A549 (cell line): ENCODE results near the gene FOXS1. TPM values are rescaled to one million over a fixed set of nuclear protein-coding genes. Genes with fewer than 3 reads are reported as not detected.

Experiments
- ATAC-seq, 2 experiments: fragments of 200-7000 bp in 1 of 2; fragments of >200 bp in 1 of 2; cut with Nextera tagmentation in 1 of 2; cut with Tn5 transposase in 1 of 2; 3 replicates each; pipeline versions ENCODE4 v1.8.0 to v1.9.1; 2018 to 2020; ENCODE audit warnings: mild to moderate bottlenecking in 1 of 2, moderate library complexity in 1 of 2
- CTCF ChIA-PET: fragments of 300-600 bp; sonication (Branson Sonifier 250); formaldehyde crosslinking; extraction: SDS; loops from one replicate; lab custom pipeline; 2021; ENCODE audit warnings: antibody characterized with exemption, inconsistent platforms; lab: Yijun Ruan, JAX
- POLR2A ChIA-PET: fragments of 350-600 bp; formaldehyde crosslinking; extraction: SDS; loops from one replicate; lab custom pipeline; 2021; ENCODE audit warnings: antibody characterized with exemption, inconsistent platforms; lab: Yijun Ruan, JAX
- DNase-seq, 2 experiments: peaks; one replicate each; pipeline versions ENCODE4 v3.0.0 to v3.0.0-alpha.2; 2011 to 2016; ENCODE audit warnings: low read depth in 1 of 2, low spot score in 1 of 2
- FAIRE-seq: peaks from 2 replicates; lab custom pipeline; 2011; peaks lifted over from hg19 to GRCh38; lab: Jason Lieb, UNC
- H3K27ac ChIP-seq, 2 experiments: fragments of >200 bp; sonication (Bioruptor Twin); formaldehyde crosslinking; 3 replicates each; pipeline ENCODE4 v1.5.1; 2016 to 2017
- H3K4me1 ChIP-seq: fragments of >200 bp; sonication (Bioruptor Twin); formaldehyde crosslinking; 3 replicates; pipeline ENCODE4 v1.6.1; 2016
- H3K4me2 ChIP-seq: fragments of >200 bp; sonication (Bioruptor Twin); formaldehyde crosslinking; 3 replicates; pipeline ENCODE4 v1.6.1; 2016
- H3K4me3 ChIP-seq: fragments of >200 bp; sonication (Bioruptor Twin); formaldehyde crosslinking; 3 replicates; pipeline ENCODE4 v1.5.1; 2016
- H3K9me3 ChIP-seq: fragments of >200 bp; sonication (Bioruptor Twin); formaldehyde crosslinking; 3 replicates; pipeline ENCODE4 v1.6.1; 2016
- BHLHE40 ChIP-seq: IDR thresholded peaks from 2 replicates; pipeline ENCODE4 v1.6.1; 2012; ENCODE audit warnings: low read depth, low read length, inconsistent platforms
- CEBPB ChIP-seq, 2 experiments: fragments of >200 bp in 1 of 2; sonication (Bioruptor Twin) in 1 of 2; formaldehyde crosslinking in 1 of 2; IDR thresholded peaks; 2 replicates each; pipeline ENCODE4 v1.6.1; 2012 to 2016
- CHD4 ChIP-seq: fragments of 200-600 bp; sonication (generic); IDR thresholded peaks from 2 replicates; pipeline ENCODE4 v1.6.1; 2016; ENCODE audit warnings: antibody characterized with exemption, mild to moderate bottlenecking, borderline replicate concordance
- EP300 ChIP-seq, 2 experiments: fragments of >200 bp; sonication (Bioruptor Twin); formaldehyde crosslinking; IDR thresholded peaks; 2 replicates in 1 of 2; 3 replicates in 1 of 2; pipeline ENCODE4 v1.6.1; 2016 to 2017
- FOSL2 ChIP-seq, 2 experiments: fragments of 450-650 bp in 1 of 2; fragments of >200 bp in 1 of 2; sonication (Bioruptor Twin) in 1 of 2; formaldehyde crosslinking; IDR thresholded peaks; 2 replicates each; pipeline versions ENCODE4 v1.5.0 to v1.6.1; 2016 to 2020; ENCODE audit warnings: mild to moderate bottlenecking in 1 of 2, moderate library complexity in 1 of 2
- FOXS1 ChIP-seq: fragments of 250-450 bp; sonication (Bioruptor Pico); IDR thresholded peaks from 2 replicates; pipeline ENCODE4 v1.5.0; 2020; ENCODE audit warnings: mild to moderate bottlenecking, moderate library complexity
- HOXA7 ChIP-seq: fragments of 250-450 bp; sonication (Bioruptor Pico); IDR thresholded peaks from 2 replicates; pipeline ENCODE4 v1.5.0; 2020; ENCODE audit warnings: mild to moderate bottlenecking, moderate library complexity
- HOXB13 ChIP-seq: fragments of 250-450 bp; sonication (Bioruptor Pico); IDR thresholded peaks from 2 replicates; pipeline ENCODE4 v1.5.0; 2020; ENCODE audit warnings: low read depth, mild to moderate bottlenecking, moderate library complexity
- HOXB5 ChIP-seq: fragments of 250-450 bp; sonication (Bioruptor Pico); IDR thresholded peaks from 2 replicates; pipeline ENCODE4 v1.5.0; 2020; ENCODE audit warnings: mild to moderate bottlenecking, moderate library complexity
- KDM5A ChIP-seq: fragments of 200-600 bp; sonication (generic); IDR thresholded peaks from 2 replicates; pipeline ENCODE4 v1.6.1; 2016; ENCODE audit warnings: antibody characterized with exemption, mild to moderate bottlenecking
- MAFK ChIP-seq: fragments of 450-650 bp; IDR thresholded peaks from 2 replicates; pipeline ENCODE4 v1.6.1; 2014; ENCODE audit not compliant: partially characterized antibody
- NFE2L2 ChIP-seq: fragments of 150-350 bp; conservative IDR thresholded peaks from 2 replicates; pipeline ENCODE4 v1.6.1; 2014; ENCODE audit warnings: low read length
- NPAS2 ChIP-seq: fragments of 250-450 bp; sonication (Bioruptor Pico); IDR thresholded peaks from 2 replicates; pipeline ENCODE4 v1.8.0; 2022; ENCODE audit warnings: mild to moderate bottlenecking, moderate library complexity, borderline replicate concordance
- NR3C1 ChIP-seq: fragments of >200 bp; sonication (Bioruptor Twin); formaldehyde crosslinking; IDR thresholded peaks from 3 replicates; pipeline ENCODE4 v1.6.1; 2017
- POLR2AphosphoS2 ChIP-seq: conservative IDR thresholded peaks from 2 replicates; pipeline ENCODE4 v1.6.1; 2012; ENCODE audit warnings: low read length, improper control_type of control experiment, inconsistent platforms
- RFX5 ChIP-seq: fragments of 450-650 bp; IDR thresholded peaks from 2 replicates; pipeline ENCODE4 v1.7.1; 2014; ENCODE audit warnings: antibody characterized with exemption, mild to moderate bottlenecking, moderate library complexity
- RNF2 ChIP-seq: fragments of 200-600 bp; sonication (generic); IDR thresholded peaks from 2 replicates; pipeline ENCODE4 v1.6.1; 2016; ENCODE audit warnings: low read depth, mild to moderate bottlenecking, antibody characterized with exemption, moderate library complexity, borderline replicate concordance
- TP53 ChIP-seq: fragments of 250-450 bp; sonication (Bioruptor Pico); IDR thresholded peaks from 2 replicates; pipeline ENCODE4 v1.5.0; 2021; ENCODE audit warnings: mild to moderate bottlenecking, moderate library complexity
- ZC3H11A ChIP-seq: fragments of 450-650 bp; IDR thresholded peaks from 2 replicates; pipeline ENCODE4 v1.6.1; 2014; ENCODE audit warnings: antibody characterized with exemption, mild to moderate bottlenecking
- WGBS: methylation state at CpG from one replicate; pipeline ENCODE4 v1.1.6; 2017; ENCODE audit errors: missing lambda C conversion rate; 5-methylcytosine and 5-hydroxymethylcytosine counted together
- polyA plus RNA-seq, 4 experiments: library from polyadenylated mRNA; depleted of rRNA in 3 of 4; stranded (reverse); fragments of >200 nt; fragmentation: RNase III in 1 of 4; extraction: RNeasy Plus Mini Kit Qiagen cat#74134 plus additional on column Dnase treatment in 1 of 4; gene quantifications; 2 replicates in 3 of 4; 3 replicates in 1 of 4; pipeline ENCODE4 v1.2.3, GENCODE V29; 2011 to 2017
- TF ChIP-seq, protein P1 (sequence below): fragments of 150-350 bp; IDR thresholded peaks from 2 replicates; pipeline ENCODE4 v1.6.1; 2014; ENCODE audit warnings: low read depth, mild to moderate bottlenecking, low read length
- TF ChIP-seq, protein P2 (sequence below): IDR thresholded peaks from 2 replicates; pipeline ENCODE4 v1.6.1; 2012

Gene FOXS1
- polyA plus RNA-seq, 2 of the 4 experiments (the other 2 are of a cell fraction), result 1.5 to 3.7 TPM

DNA sequence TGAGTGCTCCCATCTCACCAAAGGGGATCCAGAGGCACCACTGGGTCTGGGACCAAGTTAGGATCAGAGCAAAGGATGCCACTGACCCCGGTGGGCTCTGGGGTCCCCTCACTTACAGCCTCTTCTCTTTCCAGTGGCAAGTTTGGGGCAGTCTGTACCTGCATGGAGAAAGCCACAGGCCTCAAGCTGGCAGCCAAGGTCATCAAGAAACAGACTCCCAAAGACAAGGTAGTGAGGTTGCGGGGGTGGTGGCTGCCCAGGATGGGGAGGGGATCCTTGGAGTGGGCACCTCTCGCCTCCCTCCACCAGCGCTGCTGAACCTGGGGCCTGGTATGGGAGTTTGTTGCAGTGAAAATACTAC lies 21.3 kb downstream of the FOXS1 start:
- 73% methylated on average over 4 of the region's 4 CpGs for WGBS
- no peak for ATAC-seq
- peak overlapping the region; percentile 22 to 68; a peak in 3 of 6 replicates for H3K27ac ChIP-seq
- peaks cover 23% of the 10 kb centered on the region; the same call in 2 of the 3 replicates for H3K4me1 ChIP-seq
- TF ChIP-seq FOXS1 (CRISPR knock-in tag) (no peak), CHD4 (no peak), RNF2 (no peak), ZC3H11A (no peak), CEBPB (IDR thresholded peaks at IDR 0.05) (no peak), RFX5 (no peak), KDM5A (no peak), NPAS2 (CRISPR knock-in tag) (no peak), HOXB5 (no peak), EP300 (IDR thresholded peaks at IDR 0.05) (no peak), HOXA7 (no peak), TP53 (CRISPR knock-in tag) (no peak), BHLHE40 (no peak), MAFK (no peak), HOXB13 (CRISPR knock-in tag) (no peak)
- TF ChIP-seq, protein P1, sequence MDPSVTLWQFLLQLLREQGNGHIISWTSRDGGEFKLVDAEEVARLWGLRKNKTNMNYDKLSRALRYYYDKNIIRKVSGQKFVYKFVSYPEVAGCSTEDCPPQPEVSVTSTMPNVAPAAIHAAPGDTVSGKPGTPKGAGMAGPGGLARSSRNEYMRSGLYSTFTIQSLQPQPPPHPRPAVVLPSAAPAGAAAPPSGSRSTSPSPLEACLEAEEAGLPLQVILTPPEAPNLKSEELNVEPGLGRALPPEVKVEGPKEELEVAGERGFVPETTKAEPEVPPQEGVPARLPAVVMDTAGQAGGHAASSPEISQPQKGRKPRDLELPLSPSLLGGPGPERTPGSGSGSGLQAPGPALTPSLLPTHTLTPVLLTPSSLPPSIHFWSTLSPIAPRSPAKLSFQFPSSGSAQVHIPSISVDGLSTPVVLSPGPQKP, result no peak
- H3K4me2 ChIP-seq, result no peak overlapping the region
- DNase-seq, result no peak
- no peak overlapping the region for H3K4me3 ChIP-seq
- CTCF ChIA-PET, result interaction anchor here (1.2 to 6.8 kb wide), 17 partner anchors 10 to 282 kb away, joined by 3 to 133 read pairs (median 10); partner anchors contain the start of genes FOXS1 and PDRG1
- FAIRE-seq, result no peak
- POLR2A ChIA-PET, result no interaction called here
- no peaks in the 10 kb centered on the region for H3K9me3 ChIP-seq

DNA sequence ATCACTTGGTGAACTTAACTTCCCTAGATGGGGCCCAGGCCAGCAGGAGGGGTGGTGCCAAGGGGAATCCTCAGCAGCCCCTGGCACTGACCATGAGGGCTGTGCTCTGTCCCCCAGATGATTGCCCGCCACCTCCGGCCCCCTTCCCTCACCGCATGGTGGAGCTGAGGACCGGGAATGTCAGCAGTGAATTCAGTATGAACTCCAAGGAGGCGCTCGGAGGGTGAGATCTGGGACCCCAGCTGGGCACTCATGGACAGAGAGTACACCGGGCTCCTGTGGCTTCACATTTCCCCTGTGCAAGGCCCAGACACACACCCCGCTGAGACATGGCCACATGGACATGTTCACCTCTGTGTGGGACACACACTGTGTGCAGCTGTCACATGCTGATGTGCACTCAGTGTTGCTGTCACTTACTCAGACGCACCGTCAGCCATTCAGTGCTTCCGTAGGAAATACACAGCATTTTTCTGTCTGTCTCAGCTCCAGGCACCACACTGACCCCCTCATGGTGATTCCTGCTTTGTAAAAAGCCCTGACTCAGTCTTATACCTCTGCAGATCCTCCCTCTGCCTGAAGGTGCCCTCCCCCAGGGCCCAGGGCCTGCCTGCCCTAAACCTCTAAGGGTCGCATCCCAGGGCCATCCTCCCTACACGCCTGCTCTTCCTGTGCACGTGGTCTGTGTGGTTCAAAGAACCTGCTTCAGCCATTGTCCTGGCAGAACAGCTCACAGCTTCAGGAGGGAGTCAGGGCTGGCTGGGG lies 21.9 kb downstream of the FOXS1 start:
- CTCF ChIA-PET, result interaction anchor here (0.5 to 6.8 kb wide), 68 partner anchors 9 to 955 kb away, joined by 3 to 133 read pairs (median 4); partner anchors contain the start of genes FOXS1 and PDRG1
- no peak overlapping the region for H3K4me3 ChIP-seq
- ATAC-seq, result peak in 1 of 2 experiments; percentile 11; a peak in 3 of 6 replicates
- no peak for TF ChIP-seq POLR2AphosphoS2
- TF ChIP-seq FOSL2 (IDR thresholded peaks at IDR 0.05), result no peak
- no peak for TF ChIP-seq FOSL2 (CRISPR knock-in tag; IDR thresholded peaks at IDR 0.05)
- TF ChIP-seq NR3C1, result no peak
- TF ChIP-seq MAFK, result peak; percentile 36
- TF ChIP-seq, protein P2, sequence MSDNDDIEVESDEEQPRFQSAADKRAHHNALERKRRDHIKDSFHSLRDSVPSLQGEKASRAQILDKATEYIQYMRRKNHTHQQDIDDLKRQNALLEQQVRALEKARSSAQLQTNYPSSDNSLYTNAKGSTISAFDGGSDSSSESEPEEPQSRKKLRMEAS, result no peak
- TF ChIP-seq NFE2L2, result no peak
- TF ChIP-seq TP53 (CRISPR knock-in tag), result no peak
- DNase-seq, result no peak
- H3K9me3 ChIP-seq, result no peaks in the 10 kb centered on the region
- FAIRE-seq, result no peak
- H3K4me2 ChIP-seq, result no peak overlapping the region; the same call in 2 of the 3 replicates
- peak overlapping the region; percentile 22 to 68; a peak in 4 of 6 replicates for H3K27ac ChIP-seq
- POLR2A ChIA-PET, result interaction anchor here (0.6 kb wide), 1 partner anchor 455 kb away, joined by 8 read pairs; no protein-coding TSS in a partner anchor
- H3K4me1 ChIP-seq, result peaks cover 23% of the 10 kb centered on the region; the same call in 2 of the 3 replicates
- 72% methylated on average over 14 of the region's 14 CpGs for WGBS
